HepG2 (cell line): ENCODE data around the gene SLIT1. TPM values are rescaled to one million over a fixed set of nuclear protein-coding genes. Genes with fewer than 3 reads are reported as not detected.

Source experiments
- ATAC-seq: fragments of 200-7000 bp; cut with Tn5 transposase; 3 replicates; pipeline ENCODE4 v1.9.1; 2020; ENCODE audit warnings: mild to moderate bottlenecking, moderate library complexity
- BruUV-seq: library from RNA; stranded (reverse); fragments of 400-500 nt; replicated peaks from 2 replicates; lab custom pipeline; 2021; lab: Mats Ljungman, UMichigan
- CTCF ChIA-PET: fragments of 300-600 bp; formaldehyde crosslinking; extraction: SDS; loops from one replicate; lab custom pipeline; 2021; ENCODE audit warnings: low total read pairs, inconsistent platforms, low intra/inter-chr PET ratio; lab: Yijun Ruan, JAX
- POLR2A ChIA-PET: fragments of 350-600 bp; sonication (Branson Sonifier 250); formaldehyde crosslinking; loops from one replicate; lab custom pipeline; 2020; ENCODE audit warnings: antibody characterized with exemption, inconsistent platforms; lab: Yijun Ruan, JAX
- DNase-seq: peaks from one replicate; pipeline ENCODE4 v3.0.0-alpha.2; 2015; ENCODE audit warnings: low spot score
- FAIRE-seq: peaks from 3 replicates; lab custom pipeline; 2011; peaks lifted over from hg19 to GRCh38; lab: Jason Lieb, UNC
- H2AFZ ChIP-seq: one replicate; pipeline ENCODE4 v1.6.1; 2011; ENCODE audit warnings: low read length, inconsistent platforms
- H3K27ac ChIP-seq: fragments of 300-600 bp; 3 replicates; pipeline ENCODE4 v1.8.0; 2011; ENCODE audit warnings: mixed run types, mild to moderate bottlenecking, mixed read lengths, low read length, inconsistent platforms; ENCODE audit not compliant: insufficient read depth; ENCODE audit errors: extremely low read length
- H3K27me3 ChIP-seq, 2 experiments: fragments of 200-600 bp in 1 of 2; 2 replicates in 1 of 2; 3 replicates in 1 of 2; pipeline versions ENCODE4 v1.6.0 to v1.8.0; 2011; ENCODE audit warnings: low read length in 2 of 2, mild to moderate bottlenecking in 2 of 2, moderate library complexity in 2 of 2, inconsistent platforms in 1 of 2; ENCODE audit not compliant: insufficient read depth in 2 of 2, control insufficient read depth in 1 of 2
- H3K36me3 ChIP-seq, 2 experiments: fragments of 200-600 bp in 1 of 2; replicated peaks in 1 of 2; 2 replicates in 1 of 2; 3 replicates in 1 of 2; pipeline versions ENCODE4 v1.5.1 to v1.8.0; 2011; ENCODE audit warnings: low read length in 2 of 2, inconsistent platforms in 1 of 2; ENCODE audit not compliant: insufficient read depth in 2 of 2, control insufficient read depth in 1 of 2
- H3K4me1 ChIP-seq: 2 replicates; pipeline ENCODE4 v1.5.1; 2012; ENCODE audit warnings: low read length, inconsistent platforms; ENCODE audit not compliant: insufficient read depth
- H3K4me2 ChIP-seq: 2 replicates; pipeline ENCODE4 v1.6.0; 2011; ENCODE audit warnings: low read depth, low read length, inconsistent platforms
- H3K4me3 ChIP-seq, 3 experiments: fragments of 200-600 bp in 1 of 3; sonication (generic), shearing (Covaris generic) in 1 of 3; replicated peaks in 1 of 3; 2 replicates each; pipeline ENCODE4 v1.5.1; 2011 to 2016; ENCODE audit warnings: low read length in 3 of 3, inconsistent platforms in 2 of 3, low read depth in 2 of 3, mild to moderate bottlenecking in 2 of 3, control low read depth in 1 of 3, mixed read lengths in 1 of 3; ENCODE audit not compliant: insufficient read depth in 1 of 3
- H3K79me2 ChIP-seq: one replicate; pipeline ENCODE4 v1.6.1; 2011; ENCODE audit warnings: low read length, inconsistent platforms; ENCODE audit not compliant: insufficient read depth
- H3K9ac ChIP-seq: 2 replicates; pipeline ENCODE4 v1.6.0; 2011; ENCODE audit warnings: mild to moderate bottlenecking, low read depth, low read length, inconsistent platforms; ENCODE audit not compliant: insufficient read depth
- H3K9me3 ChIP-seq: 2 replicates; pipeline ENCODE4 v1.5.1; 2012; ENCODE audit warnings: mild to moderate bottlenecking, low read length
- H4K20me1 ChIP-seq: 2 replicates; pipeline ENCODE4 v1.6.0; 2011; ENCODE audit warnings: inconsistent platforms, mild to moderate bottlenecking, low read length, moderate library complexity; ENCODE audit not compliant: insufficient read depth
- GPBP1L1 ChIP-seq: sonication (generic); formaldehyde crosslinking; IDR thresholded peaks from 2 replicates; pipeline ENCODE4 v1.5.0; 2020; ENCODE audit warnings: mild to moderate bottlenecking, missing genetic modification reagents
- HNRNPUL1 ChIP-seq: fragments of 200-400 bp; formaldehyde crosslinking; IDR thresholded peaks from 2 replicates; pipeline ENCODE4 v1.6.1; 2017; ENCODE audit warnings: low read depth, mild to moderate bottlenecking, low read length, moderate library complexity
- JARID2 ChIP-seq: sonication (generic); formaldehyde crosslinking; IDR thresholded peaks from 2 replicates; pipeline ENCODE4 v1.8.1; 2023; ENCODE audit warnings: missing genetic modification reagents, inconsistent platforms; ENCODE audit not compliant: insufficient replicate concordance
- KLF13 ChIP-seq: sonication (generic); formaldehyde crosslinking; IDR thresholded peaks from 2 replicates; pipeline ENCODE4 v1.4.0; 2020; ENCODE audit warnings: mild to moderate bottlenecking, missing genetic modification reagents
- RARG ChIP-seq: sonication (generic); formaldehyde crosslinking; IDR thresholded peaks from 2 replicates; pipeline ENCODE4 v1.4.0; 2020; ENCODE audit warnings: low read depth, mild to moderate bottlenecking, missing genetic modification reagents
- WGBS: methylation state at CpG from one replicate; pipeline ENCODE4 v1.1.6; 2017; ENCODE audit warnings: low lambda C conversion rate; 5-methylcytosine and 5-hydroxymethylcytosine counted together
- in situ Hi-C: cut with HindIII; loops from 2 replicates; pipeline ENCODE4 v1.10.0; 2017; ENCODE audit warnings: low pct_unique_long_range_greater_than_20kb; ENCODE audit not compliant: extremely low pct_ligation_motif_present
- intact Hi-C: fragments of 100-400 bp; cut with micrococcal nuclease; formaldehyde crosslinking; loops from one replicate; pipeline ENCODE4 v1.10.0; 2022; ENCODE audit not compliant: unreplicated experiment
- polyA plus RNA-seq, 8 experiments: library from polyadenylated mRNA; depleted of rRNA in 3 of 8; stranded (reverse) in 7 of 8; unstranded in 1 of 8; fragments of >200 nt; fragmentation: Illumina TruSeq in 4 of 8; extraction: Trizol in 4 of 8; gene quantifications; 2 replicates each; pipeline versions ENCODE4 v1.2.1 to v1.2.3, GENCODE V29; 2011 to 2016; ENCODE audit warnings: low read depth in 4 of 8, missing spikeins in 1 of 8, mixed read lengths in 1 of 8; ENCODE audit not compliant: insufficient read depth in 1 of 8
- total RNA-seq, 5 experiments: library from RNA; depleted of rRNA; stranded (reverse); fragments of >200 nt; fragmentation: Illumina TruSeq; extraction: Trizol; gene quantifications; 2 replicates each; pipeline ENCODE4 v1.2.3, GENCODE V29; 2016; ENCODE audit warnings: low read depth in 1 of 5

SLIT1 gene
- total and polyA plus RNA-seq, 2 of the 13 experiments (the other 11 are each of a cell fraction or from before 2014, with no cell fraction given): 0.09 to 0.33 TPM

- TF ChIP-seq GPBP1L1 (CRISPR knock-in tag) (no peak), RARG (CRISPR knock-in tag) (no peak)
Measured at GRCh38 chr10:97061423-97061822, 124.3 kb downstream of the SLIT1 start (continued).

- H3K4me2 ChIP-seq: no peak overlapping the region
- TF ChIP-seq KLF13 (no peak), JARID2 (CRISPR knock-in tag) (no peak), HNRNPUL1 (no peak)
- in situ Hi-C loops: no loop called here
- H3K4me1 ChIP-seq: peaks cover 18% of the 10 kb centered on the region
- FAIRE-seq (no peak), ATAC-seq (no peak), DNase-seq (no peak)
- BruUV-seq: no TSS peak
- 20% methylated on average over 8 of the region's 15 CpGs for WGBS
- no peaks in the 10 kb centered on the region for H4K20me1 ChIP-seq
- no peaks in the 10 kb centered on the region for H3K79me2 ChIP-seq
- no peak overlapping the region for H3K9ac ChIP-seq
- no peaks in the 10 kb centered on the region for H3K36me3 ChIP-seq
- peaks cover 3 to 33% of the 10 kb centered on the region in 2 experiments; a peak in 4 of 5 replicates for H3K27me3 ChIP-seq
- no peaks in the 10 kb centered on the region for H3K9me3 ChIP-seq
- no peak overlapping the region for H3K4me3 ChIP-seq
- ChIA-PET POLR2A (no interaction called here), CTCF (no interaction called here)
- no peak overlapping the region for H3K27ac ChIP-seq
- intact Hi-C loops: no loop called here
- H2AFZ ChIP-seq: no peak overlapping the region
Measured at GRCh38 chr10:97060441-97061084, 125.2 kb downstream of the SLIT1 start.
